K562 (cell line): ENCODE measurements around the gene UROD. TPM values are rescaled to one million over a fixed set of nuclear protein-coding genes. Genes with fewer than 3 reads are reported as not detected.

Source experiments
- CXXC5 ChIP-seq: fragments of 250-450 bp; sonication (Bioruptor Pico); IDR thresholded peaks from 2 replicates; pipeline ENCODE4 v1.8.0; 2022; ENCODE audit warnings: inconsistent platforms, mild to moderate bottlenecking, moderate library complexity
- HDAC3 ChIP-seq: fragments of 450-650 bp; IDR thresholded peaks from 2 replicates; pipeline ENCODE4 v1.6.1; 2018; ENCODE audit warnings: borderline replicate concordance, mild to moderate bottlenecking, moderate library complexity; ENCODE audit not compliant: partially characterized antibody
- HMGN3 ChIP-seq: IDR thresholded peaks from 2 replicates; pipeline ENCODE4 v1.6.1; 2011; ENCODE audit warnings: borderline replicate concordance, low read depth, mild to moderate bottlenecking, mixed read lengths, low read length; ENCODE audit not compliant: insufficient read length; ENCODE audit errors: extremely low read depth
- MAFF ChIP-seq: IDR thresholded peaks from 2 replicates; pipeline ENCODE4 v1.6.1; 2012; ENCODE audit warnings: low read length, improper control_type of control experiment
- SMAD4 ChIP-seq: fragments of 250-450 bp; sonication (Bioruptor Pico); conservative IDR thresholded peaks from 2 replicates; pipeline ENCODE4 v1.8.0; 2021; ENCODE audit warnings: inconsistent platforms, mild to moderate bottlenecking, moderate library complexity
- SMARCC2 ChIP-seq: fragments of 450-650 bp; IDR thresholded peaks from 2 replicates; pipeline ENCODE4 v1.6.1; 2017; ENCODE audit warnings: antibody characterized with exemption, moderate library complexity, mild to moderate bottlenecking, low read depth
- SMC3 ChIP-seq: conservative IDR thresholded peaks from 2 replicates; pipeline ENCODE4 v1.6.1; 2011; ENCODE audit warnings: low read depth, low read length, improper control_type of control experiment; ENCODE audit not compliant: insufficient read depth
- ZBTB7A ChIP-seq: IDR thresholded peaks from 2 replicates; pipeline ENCODE4 v1.6.1; 2011; ENCODE audit warnings: low read depth, mild to moderate bottlenecking, low read length, moderate library complexity, borderline replicate concordance; ENCODE audit not compliant: control insufficient read depth
- ZEB2 ChIP-seq: fragments of 450-650 bp; IDR thresholded peaks from 2 replicates; pipeline ENCODE4 v1.6.1; 2016
- ZNF354B ChIP-seq: fragments of 250-450 bp; sonication (Bioruptor Pico); IDR thresholded peaks from 2 replicates; pipeline ENCODE4 v1.4.0; 2020
- polyA plus RNA-seq, 8 experiments: library from polyadenylated mRNA; depleted of rRNA in 4 of 8; stranded (reverse) in 5 of 8; unstranded in 3 of 8; fragments of >200 nt; fragmentation: Nextera tagmentation in 2 of 8; fragmentation: Illumina TruSeq in 1 of 8; extraction: Ambion mirVana in 2 of 8; extraction: Trizol in 1 of 8; gene quantifications; 2 replicates each; pipeline versions ENCODE4 v1.2.1 to v1.2.3, GENCODE V29; 2011 to 2014; ENCODE audit warnings: inconsistent platforms in 1 of 8, missing spikeins in 1 of 8
- total RNA-seq, 7 experiments: library from RNA; depleted of rRNA in 6 of 7; stranded (reverse); fragments of >200 nt in 6 of 7; fragmentation: Illumina TruSeq in 2 of 7; extraction: Trizol in 2 of 7; gene quantifications; 2 replicates each; pipeline versions ENCODE4 v1.2.1 to v1.2.3, GENCODE V29; 2011 to 2021; ENCODE audit warnings: low replicate concordance in 1 of 7
- TF ChIP-seq, protein P1 (sequence below): sonication (generic); IDR thresholded peaks from 2 replicates; pipeline ENCODE4 v1.6.1; 2016
- TF ChIP-seq, protein P2 (sequence below), 2 experiments: fragments of 450-650 bp in 1 of 2; sonication (generic) in 1 of 2; formaldehyde crosslinking; conservative IDR thresholded peaks; 2 replicates each; pipeline versions ENCODE4 v1.4.0 to v1.8.1; 2020 to 2022; ENCODE audit warnings: mild to moderate bottlenecking in 1 of 2, missing genetic modification reagents in 1 of 2
- TF ChIP-seq, protein P3 (sequence below), 2 experiments: fragments of 450-650 bp in 1 of 2; sonication (generic) in 1 of 2; formaldehyde crosslinking in 1 of 2; IDR thresholded peaks in 1 of 2; conservative IDR thresholded peaks in 1 of 2; 2 replicates each; pipeline versions ENCODE4 v1.6.1 to v1.8.1; 2016 to 2023; ENCODE audit warnings: mild to moderate bottlenecking in 2 of 2, moderate library complexity in 2 of 2, inconsistent platforms in 1 of 2, missing genetic modification reagents in 1 of 2
- TF ChIP-seq, protein P4 (sequence below): IDR thresholded peaks from 2 replicates; pipeline ENCODE4 v1.6.1; 2012; ENCODE audit warnings: low read depth, low read length, improper control_type of control experiment, borderline replicate concordance
- TF ChIP-seq, protein P5 (sequence below): fragments of 450-650 bp; IDR thresholded peaks from 2 replicates; pipeline ENCODE4 v1.6.1; 2016
- TF ChIP-seq, protein P6 (sequence below), 2 experiments: IDR thresholded peaks; 2 replicates each; pipeline ENCODE4 v1.6.1; 2012; ENCODE audit warnings: improper control_type of control experiment in 2 of 2, low read depth in 2 of 2, low read length in 2 of 2, borderline replicate concordance in 1 of 2
- TF ChIP-seq, protein P7 (sequence below): fragments of 250-450 bp; sonication (Bioruptor Pico); IDR thresholded peaks from 2 replicates; pipeline ENCODE4 v1.5.0; 2021

The UROD gene
- total and polyA plus RNA-seq, 9 of the 15 experiments (the other 6 are each of a cell fraction or from before 2014, with no cell fraction given), result 533 to 2,933 (median 1,100) TPM

DNA sequence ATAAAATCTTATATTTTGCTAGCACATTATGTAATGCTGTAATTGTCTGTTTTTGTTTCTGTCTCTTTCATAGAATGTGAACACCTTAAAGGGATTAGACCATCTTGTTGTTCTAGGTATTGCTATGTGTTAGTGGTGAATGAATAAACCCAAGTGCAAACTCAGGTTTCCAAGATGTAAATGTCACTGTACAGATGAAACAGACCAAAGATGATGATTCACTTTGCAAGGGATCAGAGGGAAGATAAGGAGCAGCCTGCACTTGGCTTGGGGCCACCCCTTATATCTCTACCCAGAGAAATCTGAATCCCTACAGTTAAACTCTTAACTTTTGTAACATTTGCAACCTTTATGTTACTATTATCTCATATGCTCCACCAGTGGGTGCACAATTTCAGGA, 25.4 kb downstream of the UROD start (continued):
- TF ChIP-seq, protein P1, sequence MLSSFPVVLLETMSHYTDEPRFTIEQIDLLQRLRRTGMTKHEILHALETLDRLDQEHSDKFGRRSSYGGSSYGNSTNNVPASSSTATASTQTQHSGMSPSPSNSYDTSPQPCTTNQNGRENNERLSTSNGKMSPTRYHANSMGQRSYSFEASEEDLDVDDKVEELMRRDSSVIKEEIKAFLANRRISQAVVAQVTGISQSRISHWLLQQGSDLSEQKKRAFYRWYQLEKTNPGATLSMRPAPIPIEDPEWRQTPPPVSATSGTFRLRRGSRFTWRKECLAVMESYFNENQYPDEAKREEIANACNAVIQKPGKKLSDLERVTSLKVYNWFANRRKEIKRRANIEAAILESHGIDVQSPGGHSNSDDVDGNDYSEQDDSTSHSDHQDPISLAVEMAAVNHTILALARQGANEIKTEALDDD, result peak; percentile 61
- peak; percentile 70; the same call in 1 of the 2 replicates for TF ChIP-seq ZEB2
- 0 out of 2 replicates have a peak, but pooled peaks have one; percentile 9 for TF ChIP-seq ZNF354B
- no peak for TF ChIP-seq SMC3
- peak; percentile 64 for TF ChIP-seq HMGN3
- TF ChIP-seq, protein P2, sequence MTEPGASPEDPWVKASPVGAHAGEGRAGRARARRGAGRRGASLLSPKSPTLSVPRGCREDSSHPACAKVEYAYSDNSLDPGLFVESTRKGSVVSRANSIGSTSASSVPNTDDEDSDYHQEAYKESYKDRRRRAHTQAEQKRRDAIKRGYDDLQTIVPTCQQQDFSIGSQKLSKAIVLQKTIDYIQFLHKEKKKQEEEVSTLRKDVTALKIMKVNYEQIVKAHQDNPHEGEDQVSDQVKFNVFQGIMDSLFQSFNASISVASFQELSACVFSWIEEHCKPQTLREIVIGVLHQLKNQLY (CRISPR knock-in tag; conservative IDR thresholded peaks at IDR 0.05), result no peak
- TF ChIP-seq, protein P3, sequence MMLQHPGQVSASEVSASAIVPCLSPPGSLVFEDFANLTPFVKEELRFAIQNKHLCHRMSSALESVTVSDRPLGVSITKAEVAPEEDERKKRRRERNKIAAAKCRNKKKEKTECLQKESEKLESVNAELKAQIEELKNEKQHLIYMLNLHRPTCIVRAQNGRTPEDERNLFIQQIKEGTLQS (IDR thresholded peaks at IDR 0.05), result peak; percentile 84
- TF ChIP-seq, protein P3 (CRISPR knock-in tag; conservative IDR thresholded peaks at IDR 0.05), result peak; percentile 57; the same call in 1 of the 2 replicates
- TF ChIP-seq, protein P4, sequence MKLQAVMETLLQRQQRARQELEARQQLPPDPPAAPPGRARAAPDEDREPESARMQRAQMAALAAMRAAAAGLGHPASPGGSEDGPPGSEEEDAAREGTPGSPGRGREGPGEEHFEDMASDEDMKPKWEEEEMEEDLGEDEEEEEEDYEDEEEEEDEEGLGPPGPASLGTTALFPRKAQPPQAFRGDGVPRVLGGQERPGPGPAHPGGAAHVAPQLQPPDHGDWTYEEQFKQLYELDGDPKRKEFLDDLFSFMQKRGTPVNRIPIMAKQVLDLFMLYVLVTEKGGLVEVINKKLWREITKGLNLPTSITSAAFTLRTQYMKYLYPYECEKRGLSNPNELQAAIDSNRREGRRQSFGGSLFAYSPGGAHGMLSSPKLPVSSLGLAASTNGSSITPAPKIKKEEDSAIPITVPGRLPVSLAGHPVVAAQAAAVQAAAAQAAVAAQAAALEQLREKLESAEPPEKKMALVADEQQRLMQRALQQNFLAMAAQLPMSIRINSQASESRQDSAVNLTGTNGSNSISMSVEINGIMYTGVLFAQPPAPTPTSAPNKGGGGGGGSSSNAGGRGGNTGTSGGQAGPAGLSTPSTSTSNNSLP, result peak; percentile 83; the same call in 1 of the 2 replicates
- peak; percentile 53 for TF ChIP-seq SMAD4
- TF ChIP-seq HDAC3, result peak; percentile 31
- peak; percentile 59; the same call in 1 of the 2 replicates for TF ChIP-seq MAFF
- TF ChIP-seq SMARCC2, result peak; percentile 72; the same call in 1 of the 2 replicates
- peak; percentile 80 for TF ChIP-seq CXXC5 (CRISPR knock-in tag)
- TF ChIP-seq, protein P5, sequence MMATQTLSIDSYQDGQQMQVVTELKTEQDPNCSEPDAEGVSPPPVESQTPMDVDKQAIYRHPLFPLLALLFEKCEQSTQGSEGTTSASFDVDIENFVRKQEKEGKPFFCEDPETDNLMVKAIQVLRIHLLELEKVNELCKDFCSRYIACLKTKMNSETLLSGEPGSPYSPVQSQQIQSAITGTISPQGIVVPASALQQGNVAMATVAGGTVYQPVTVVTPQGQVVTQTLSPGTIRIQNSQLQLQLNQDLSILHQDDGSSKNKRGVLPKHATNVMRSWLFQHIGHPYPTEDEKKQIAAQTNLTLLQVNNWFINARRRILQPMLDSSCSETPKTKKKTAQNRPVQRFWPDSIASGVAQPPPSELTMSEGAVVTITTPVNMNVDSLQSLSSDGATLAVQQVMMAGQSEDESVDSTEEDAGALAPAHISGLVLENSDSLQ, result peak; percentile 63; the same call in 1 of the 2 replicates
- no peak for TF ChIP-seq ZBTB7A
- TF ChIP-seq, protein P6, sequence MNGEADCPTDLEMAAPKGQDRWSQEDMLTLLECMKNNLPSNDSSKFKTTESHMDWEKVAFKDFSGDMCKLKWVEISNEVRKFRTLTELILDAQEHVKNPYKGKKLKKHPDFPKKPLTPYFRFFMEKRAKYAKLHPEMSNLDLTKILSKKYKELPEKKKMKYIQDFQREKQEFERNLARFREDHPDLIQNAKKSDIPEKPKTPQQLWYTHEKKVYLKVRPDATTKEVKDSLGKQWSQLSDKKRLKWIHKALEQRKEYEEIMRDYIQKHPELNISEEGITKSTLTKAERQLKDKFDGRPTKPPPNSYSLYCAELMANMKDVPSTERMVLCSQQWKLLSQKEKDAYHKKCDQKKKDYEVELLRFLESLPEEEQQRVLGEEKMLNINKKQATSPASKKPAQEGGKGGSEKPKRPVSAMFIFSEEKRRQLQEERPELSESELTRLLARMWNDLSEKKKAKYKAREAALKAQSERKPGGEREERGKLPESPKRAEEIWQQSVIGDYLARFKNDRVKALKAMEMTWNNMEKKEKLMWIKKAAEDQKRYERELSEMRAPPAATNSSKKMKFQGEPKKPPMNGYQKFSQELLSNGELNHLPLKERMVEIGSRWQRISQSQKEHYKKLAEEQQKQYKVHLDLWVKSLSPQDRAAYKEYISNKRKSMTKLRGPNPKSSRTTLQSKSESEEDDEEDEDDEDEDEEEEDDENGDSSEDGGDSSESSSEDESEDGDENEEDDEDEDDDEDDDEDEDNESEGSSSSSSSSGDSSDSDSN (IDR thresholded peaks at IDR 0.05; ENCODE audit: borderline replicate concordance in 1 of 2, low read depth in 2 of 2, low read length in 2 of 2), result no peak
- TF ChIP-seq, protein P7, sequence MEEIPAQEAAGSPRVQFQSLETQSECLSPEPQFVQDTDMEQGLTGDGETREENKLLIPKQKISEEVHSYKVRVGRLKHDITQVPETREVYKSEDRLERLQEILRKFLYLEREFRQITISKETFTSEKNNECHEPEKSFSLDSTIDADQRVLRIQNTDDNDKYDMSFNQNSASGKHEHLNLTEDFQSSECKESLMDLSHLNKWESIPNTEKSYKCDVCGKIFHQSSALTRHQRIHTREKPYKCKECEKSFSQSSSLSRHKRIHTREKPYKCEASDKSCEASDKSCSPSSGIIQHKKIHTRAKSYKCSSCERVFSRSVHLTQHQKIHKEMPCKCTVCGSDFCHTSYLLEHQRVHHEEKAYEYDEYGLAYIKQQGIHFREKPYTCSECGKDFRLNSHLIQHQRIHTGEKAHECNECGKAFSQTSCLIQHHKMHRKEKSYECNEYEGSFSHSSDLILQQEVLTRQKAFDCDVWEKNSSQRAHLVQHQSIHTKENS (CRISPR knock-in tag), result no peak
